WTC11 (cell line): ENCODE measurements around the gene AGBL1. TPM values are rescaled to one million over a fixed set of nuclear protein-coding genes. Genes with fewer than 3 reads are reported as not detected.

Source experiments
- ATAC-seq: fragments of 200-7000 bp; cut with Tn5 transposase; 2 replicates; pipeline ENCODE4 v1.10.0; 2021; ENCODE audit warnings: mild to moderate bottlenecking, moderate library complexity
- CTCF ChIA-PET: fragments of 300-600 bp; sonication (Branson Sonifier 250); formaldehyde crosslinking; loops from one replicate; lab custom pipeline; 2021; ENCODE audit warnings: antibody characterized with exemption; lab: Charles Lee
- POLR2A ChIA-PET: fragments of 350-600 bp; sonication (Branson Sonifier 250); formaldehyde crosslinking; loops from one replicate; lab custom pipeline; 2021; ENCODE audit warnings: antibody characterized with exemption; lab: Charles Lee
- DNase-seq: peaks from one replicate; pipeline ENCODE4 v3.0.0; 2021; ENCODE audit warnings: low spot score
- H3K27ac Mint-ChIP-seq: 2 replicates; pipeline ENCODE4 v1.8.0; 2021; ENCODE audit warnings: mixed read lengths
- H3K27me3 Mint-ChIP-seq: 2 replicates; pipeline ENCODE4 v1.8.0; 2021; ENCODE audit warnings: low read depth, mild to moderate bottlenecking, moderate library complexity, mixed read lengths
- H3K36me3 Mint-ChIP-seq: 2 replicates; pipeline ENCODE4 v1.8.0; 2021; ENCODE audit warnings: mixed read lengths
- H3K4me1 Mint-ChIP-seq: 2 replicates; pipeline ENCODE4 v1.8.0; 2022; ENCODE audit warnings: mixed read lengths
- H3K4me3 Mint-ChIP-seq: 2 replicates; pipeline ENCODE4 v1.8.0; 2021; ENCODE audit warnings: mild to moderate bottlenecking, moderate library complexity, mixed read lengths
- H3K9me3 Mint-ChIP-seq: 2 replicates; pipeline ENCODE4 v1.8.0; 2021; ENCODE audit warnings: mixed read lengths
- ATF1 ChIP-seq: sonication (generic); formaldehyde crosslinking; IDR thresholded peaks from 2 replicates; pipeline ENCODE4 v1.8.1; 2023; ENCODE audit warnings: mild to moderate bottlenecking, moderate library complexity, missing genetic modification reagents
- ATF2 ChIP-seq: sonication (generic); formaldehyde crosslinking; IDR thresholded peaks from 2 replicates; pipeline ENCODE4 v1.8.1; 2022; ENCODE audit warnings: low read depth, missing genetic modification reagents, borderline replicate concordance
- CBFB ChIP-seq: sonication (generic); formaldehyde crosslinking; IDR thresholded peaks from 2 replicates; pipeline ENCODE4 v1.8.1; 2022; ENCODE audit warnings: mild to moderate bottlenecking, low read depth, missing genetic modification reagents
- E2F4 ChIP-seq: sonication (generic); formaldehyde crosslinking; IDR thresholded peaks from 2 replicates; pipeline ENCODE4 v1.8.1; 2022; ENCODE audit warnings: low read depth, mild to moderate bottlenecking, moderate library complexity, missing genetic modification reagents, borderline replicate concordance
- E2F5 ChIP-seq: sonication (generic); formaldehyde crosslinking; IDR thresholded peaks from 2 replicates; pipeline ENCODE4 v1.8.1; 2022; ENCODE audit warnings: mild to moderate bottlenecking, moderate library complexity, missing genetic modification reagents
- ERG ChIP-seq: fragments of 250-450 bp; sonication (Bioruptor Pico); IDR thresholded peaks from 2 replicates; pipeline ENCODE4 v1.8.0; 2021; ENCODE audit warnings: mild to moderate bottlenecking
- GRHL2 ChIP-seq: fragments of 250-450 bp; sonication (Bioruptor Pico); IDR thresholded peaks from 2 replicates; pipeline ENCODE4 v1.8.0; 2022; ENCODE audit warnings: mild to moderate bottlenecking, moderate library complexity; ENCODE audit not compliant: insufficient replicate concordance, severe bottlenecking
- JAZF1 ChIP-seq: fragments of 250-450 bp; sonication (Bioruptor Pico); IDR thresholded peaks from 2 replicates; pipeline ENCODE4 v1.9.0; 2021; ENCODE audit warnings: moderate library complexity, mild to moderate bottlenecking, inconsistent platforms
- MAX ChIP-seq: sonication (generic); formaldehyde crosslinking; IDR thresholded peaks from 2 replicates; pipeline ENCODE4 v1.8.0; 2022; ENCODE audit warnings: mild to moderate bottlenecking, missing genetic modification reagents
- MLX ChIP-seq: sonication (generic); formaldehyde crosslinking; IDR thresholded peaks from 2 replicates; pipeline ENCODE4 v1.8.1; 2023; ENCODE audit warnings: mild to moderate bottlenecking, missing genetic modification reagents, moderate library complexity
- NFE2L1 ChIP-seq: sonication (generic); formaldehyde crosslinking; IDR thresholded peaks from 2 replicates; pipeline ENCODE4 v1.8.1; 2023; ENCODE audit warnings: missing genetic modification reagents
- NFYB ChIP-seq: sonication (generic); formaldehyde crosslinking; conservative IDR thresholded peaks from 2 replicates; pipeline ENCODE4 v1.8.0; 2022; ENCODE audit warnings: low read depth, missing genetic modification reagents
- NR2C2 ChIP-seq: sonication (generic); formaldehyde crosslinking; IDR thresholded peaks from 2 replicates; pipeline ENCODE4 v1.8.0; 2022; ENCODE audit warnings: mild to moderate bottlenecking, missing genetic modification reagents
- PRDM15 ChIP-seq: sonication (generic); formaldehyde crosslinking; IDR thresholded peaks from 2 replicates; pipeline ENCODE4 v1.8.0; 2022; ENCODE audit warnings: missing genetic modification reagents
- SMAD4 ChIP-seq: sonication (generic); formaldehyde crosslinking; IDR thresholded peaks from 2 replicates; pipeline ENCODE4 v1.8.0; 2022; ENCODE audit warnings: mild to moderate bottlenecking, missing genetic modification reagents
- STAT6 ChIP-seq: sonication (generic); formaldehyde crosslinking; conservative IDR thresholded peaks from 2 replicates; pipeline ENCODE4 v1.8.1; 2023; ENCODE audit warnings: mild to moderate bottlenecking, low read depth, missing genetic modification reagents, moderate library complexity
- USF1 ChIP-seq: sonication (generic); formaldehyde crosslinking; IDR thresholded peaks from 2 replicates; pipeline ENCODE4 v1.8.0; 2022; ENCODE audit warnings: mild to moderate bottlenecking, missing genetic modification reagents
- ZBTB21 ChIP-seq: sonication (generic); formaldehyde crosslinking; IDR thresholded peaks from 2 replicates; pipeline ENCODE4 v1.8.1; 2023; ENCODE audit warnings: mild to moderate bottlenecking, missing genetic modification reagents, borderline replicate concordance
- ZNF263 ChIP-seq: sonication (generic); formaldehyde crosslinking; IDR thresholded peaks from 2 replicates; pipeline ENCODE4 v1.8.1; 2022; ENCODE audit warnings: low read depth, mild to moderate bottlenecking, moderate library complexity, missing genetic modification reagents
- ZNF281 ChIP-seq: sonication (generic); formaldehyde crosslinking; IDR thresholded peaks from 2 replicates; pipeline ENCODE4 v1.8.0; 2023; ENCODE audit warnings: mild to moderate bottlenecking, missing genetic modification reagents
- total RNA-seq: library from RNA; stranded (reverse); gene quantifications from 3 replicates; pipeline ENCODE4 v1.2.3, GENCODE V29; 2021

Gene AGBL1
- total RNA-seq, 1 experiment from 2014 or later: not detected

- TF ChIP-seq NR2C2 (no peak), MAX (CRISPR knock-in tag) (no peak), ATF2 (no peak), ERG (no peak), E2F4 (no peak), ATF1 (CRISPR knock-in tag) (no peak)
Observed at GRCh38 chr15:86483936-86484335, 404.3 kb downstream of the AGBL1 start (continued).

GRCh38 chr15:86488046-86488445, 408.4 kb downstream of the AGBL1 start:
- CTCF ChIA-PET: interaction anchor here (1.2 to 1.6 kb wide), 2 partner anchors 9 to 251 kb away, joined by 3 to 4 read pairs; no protein-coding TSS in a partner anchor
- ATAC-seq (no peak), DNase-seq (no peak)
- Mint-ChIP-seq H3K9me3 (peaks cover 6% of the 10 kb centered on the region), H3K4me3 (no peak overlapping the region), H3K36me3 (no peaks in the 10 kb centered on the region), H3K4me1 (peaks cover 5% of the 10 kb centered on the region; the same call in 1 of the 2 replicates), H3K27ac (no peak overlapping the region), H3K27me3 (no peaks in the 10 kb centered on the region)
- POLR2A ChIA-PET: no interaction called here
- TF ChIP-seq ZNF281 (CRISPR knock-in tag) (no peak), PRDM15 (CRISPR knock-in tag) (no peak), SMAD4 (no peak), USF1 (CRISPR knock-in tag) (no peak), ZBTB21 (CRISPR knock-in tag) (no peak), MLX (CRISPR knock-in tag) (no peak), NFYB (no peak), NFE2L1 (CRISPR knock-in tag) (no peak), GRHL2 (CRISPR knock-in tag) (no peak), ZNF263 (no peak), E2F5 (CRISPR knock-in tag) (no peak), STAT6 (CRISPR knock-in tag) (no peak), CBFB (CRISPR knock-in tag) (no peak), JAZF1 (CRISPR knock-in tag) (no peak)
